Measurements from ENCODE around the gene FNDC1. TPM values are rescaled to one million over a fixed set of nuclear protein-coding genes. Genes with fewer than 3 reads are reported as not detected.

The FNDC1 gene
- total RNA-seq, 2 experiments from 2014 or later = not detected

- H3K9me3 Mint-ChIP-seq = no peaks in the 10 kb centered on the region
- peaks cover 29% of the 10 kb centered on the region for H3K27me3 Mint-ChIP-seq
Measured at GRCh38 chr6:159134701-159135364, 34.4 kb upstream of the FNDC1 start.

GRCh38 chr6:159137676-159138075 lies 31.5 kb upstream of the FNDC1 start:
- Mint-ChIP-seq H3K4me3 (no peak overlapping the region), H3K4me1 (peaks cover 11% of the 10 kb centered on the region), H3K9me3 (peaks cover 6% of the 10 kb centered on the region), H3K27me3 (peaks cover 29% of the 10 kb centered on the region), H3K27ac (no peak overlapping the region), H3K36me3 (ENCODE audit: low read depth) (no peaks in the 10 kb centered on the region)
- DNase-seq = no peak
- POLR2A ChIA-PET = no interaction called here
- CTCF ChIA-PET = interaction anchor here (1.2 to 4.8 kb wide), 3 partner anchors 9 to 128 kb away, joined by 3 to 33 read pairs (median 4); no protein-coding TSS in a partner anchor

More at GRCh38 chr6:159134701-159135364, 34.4 kb upstream of the FNDC1 start:
- Mint-ChIP-seq H3K36me3 (ENCODE audit: low read depth) (no peaks in the 10 kb centered on the region), H3K27ac (no peak overlapping the region), H3K4me1 (peaks cover 11% of the 10 kb centered on the region), H3K4me3 (no peak overlapping the region)
- DNase-seq = peak; percentile 80
- CTCF ChIA-PET = interaction anchor here (0.6 to 4.8 kb wide), 32 partner anchors 9 to 616 kb away, joined by 3 to 33 read pairs (median 4); partner anchors contain the start of genes RSPH3 and TAGAP
- POLR2A ChIA-PET = no interaction called here

- POLR2A ChIA-PET = no interaction called here
- Mint-ChIP-seq H3K36me3 (ENCODE audit: low read depth) (no peaks in the 10 kb centered on the region), H3K27me3 (peaks cover 34% of the 10 kb centered on the region)
Measured at GRCh38 chr6:159142531-159142930, 26.7 kb upstream of the FNDC1 start.

GRCh38 chr6:159148641-159149040 lies 20.6 kb upstream of the FNDC1 start:
- H3K4me3 Mint-ChIP-seq = no peak overlapping the region
- ChIA-PET CTCF (interaction anchor here (1.4 kb wide), 1 partner anchor 38 kb away, joined by 4 read pairs; no protein-coding TSS in a partner anchor), POLR2A (no interaction called here)
- peaks cover 39% of the 10 kb centered on the region for H3K27me3 Mint-ChIP-seq
- no peaks in the 10 kb centered on the region for H3K36me3 Mint-ChIP-seq (ENCODE audit: low read depth)
- H3K27ac Mint-ChIP-seq = no peak overlapping the region
- H3K9me3 Mint-ChIP-seq = no peaks in the 10 kb centered on the region
- no peak for DNase-seq
- peaks cover 2% of the 10 kb centered on the region for H3K4me1 Mint-ChIP-seq

More at GRCh38 chr6:159142531-159142930, 26.7 kb upstream of the FNDC1 start:
- H3K4me1 Mint-ChIP-seq = no peaks in the 10 kb centered on the region
- peaks cover 6% of the 10 kb centered on the region for H3K9me3 Mint-ChIP-seq
- DNase-seq = no peak
- CTCF ChIA-PET = no interaction called here
- H3K27ac Mint-ChIP-seq = no peak overlapping the region
- H3K4me3 Mint-ChIP-seq = no peak overlapping the region

GRCh38 chr6:159149641-159150040 lies 19.6 kb upstream of the FNDC1 start:
- Mint-ChIP-seq H3K27me3 (peaks cover 37% of the 10 kb centered on the region), H3K9me3 (no peaks in the 10 kb centered on the region), H3K4me1 (peaks cover 2% of the 10 kb centered on the region), H3K36me3 (ENCODE audit: low read depth) (no peaks in the 10 kb centered on the region), H3K27ac (no peak overlapping the region), H3K4me3 (no peak overlapping the region)
- ChIA-PET POLR2A (no interaction called here), CTCF (interaction anchor here (0.5 to 1.4 kb wide), 2 partner anchors 39 to 158 kb away, joined by 4 to 9 read pairs; no protein-coding TSS in a partner anchor)
- DNase-seq = no peak

GRCh38 chr6:159151266-159151855 lies 17.8 kb upstream of the FNDC1 start:
- peaks cover 4% of the 10 kb centered on the region for H3K36me3 Mint-ChIP-seq (ENCODE audit: low read depth)
- H3K4me1 Mint-ChIP-seq = peaks cover 2% of the 10 kb centered on the region
- DNase-seq = peak; percentile 35
- ChIA-PET POLR2A (no interaction called here), CTCF (interaction anchor here (0.6 to 1.5 kb wide), 3 partner anchors 11 to 552 kb away, joined by 3 to 4 read pairs (median 3); no protein-coding TSS in a partner anchor)
- H3K9me3 Mint-ChIP-seq = peaks cover 5% of the 10 kb centered on the region
- H3K27me3 Mint-ChIP-seq = peaks cover 36% of the 10 kb centered on the region
- no peak overlapping the region for H3K4me3 Mint-ChIP-seq
- H3K27ac Mint-ChIP-seq = no peak overlapping the region

- POLR2A ChIA-PET = no interaction called here
- no peak overlapping the region for H3K27ac Mint-ChIP-seq
- CTCF ChIA-PET = interaction anchor here (0.6 to 1.5 kb wide), 4 partner anchors 11 to 599 kb away, joined by 3 to 4 read pairs (median 3); no protein-coding TSS in a partner anchor
- DNase-seq = no peak
- H3K9me3 Mint-ChIP-seq = peaks cover 5% of the 10 kb centered on the region
- no peak overlapping the region for H3K4me3 Mint-ChIP-seq
- H3K36me3 Mint-ChIP-seq (ENCODE audit: low read depth) = peaks cover 6% of the 10 kb centered on the region
- H3K27me3 Mint-ChIP-seq = peaks cover 31% of the 10 kb centered on the region
- peaks cover 2% of the 10 kb centered on the region for H3K4me1 Mint-ChIP-seq
Measured at GRCh38 chr6:159152041-159152440, 17.2 kb upstream of the FNDC1 start.

GRCh38 chr6:159152782-159153181 lies 16.4 kb upstream of the FNDC1 start:
- peaks cover 29% of the 10 kb centered on the region for H3K27me3 Mint-ChIP-seq
- no peak for DNase-seq
- H3K4me3 Mint-ChIP-seq = no peak overlapping the region
- POLR2A ChIA-PET = no interaction called here
- peaks cover 2% of the 10 kb centered on the region for H3K4me1 Mint-ChIP-seq
- H3K36me3 Mint-ChIP-seq (ENCODE audit: low read depth) = peaks cover 7% of the 10 kb centered on the region
- H3K9me3 Mint-ChIP-seq = peaks cover 9% of the 10 kb centered on the region
- CTCF ChIA-PET = interaction anchor here (1.5 kb wide), 1 partner anchor 18 kb away, joined by 4 read pairs; no protein-coding TSS in a partner anchor
- no peak overlapping the region for H3K27ac Mint-ChIP-seq

- H3K36me3 Mint-ChIP-seq (ENCODE audit: low read depth) = peaks cover 7% of the 10 kb centered on the region
- H3K27ac Mint-ChIP-seq = no peak overlapping the region
- ChIA-PET POLR2A (no interaction called here), CTCF (no interaction called here)
- H3K4me3 Mint-ChIP-seq = no peak overlapping the region
- H3K9me3 Mint-ChIP-seq = peaks cover 13% of the 10 kb centered on the region
- no peak for DNase-seq
- H3K27me3 Mint-ChIP-seq = peaks cover 24% of the 10 kb centered on the region
- peaks cover 2% of the 10 kb centered on the region for H3K4me1 Mint-ChIP-seq
Measured at GRCh38 chr6:159155679-159156078, 13.5 kb upstream of the FNDC1 start.

GRCh38 chr6:159156089-159156488 lies 13.1 kb upstream of the FNDC1 start:
- ChIA-PET POLR2A (no interaction called here), CTCF (no interaction called here)
- peaks cover 7% of the 10 kb centered on the region for H3K36me3 Mint-ChIP-seq (ENCODE audit: low read depth)
- peaks cover 13% of the 10 kb centered on the region for H3K9me3 Mint-ChIP-seq
- H3K4me3 Mint-ChIP-seq = no peak overlapping the region
- H3K27me3 Mint-ChIP-seq = peaks cover 24% of the 10 kb centered on the region
- H3K27ac Mint-ChIP-seq = no peak overlapping the region
- DNase-seq = no peak
- peaks cover 2% of the 10 kb centered on the region for H3K4me1 Mint-ChIP-seq

GRCh38 chr6:159157431-159157830 lies 11.8 kb upstream of the FNDC1 start:
- Mint-ChIP-seq H3K27ac (no peak overlapping the region), H3K36me3 (ENCODE audit: low read depth) (peaks cover 7% of the 10 kb centered on the region), H3K9me3 (peaks cover 13% of the 10 kb centered on the region), H3K27me3 (peaks cover 19% of the 10 kb centered on the region), H3K4me1 (no peaks in the 10 kb centered on the region), H3K4me3 (no peak overlapping the region)
- ChIA-PET POLR2A (no interaction called here), CTCF (interaction anchor here (1.1 kb wide), 1 partner anchor 10 kb away, joined by 3 read pairs; no protein-coding TSS in a partner anchor)
- no peak for DNase-seq

GRCh38 chr6:159161839-159162238 lies 7.4 kb upstream of the FNDC1 start:
- Mint-ChIP-seq H3K27ac (no peak overlapping the region), H3K4me1 (no peaks in the 10 kb centered on the region), H3K9me3 (peaks cover 8% of the 10 kb centered on the region), H3K27me3 (peaks cover 41% of the 10 kb centered on the region), H3K4me3 (no peak overlapping the region), H3K36me3 (ENCODE audit: low read depth) (peaks cover 3% of the 10 kb centered on the region)
- ChIA-PET CTCF (interaction anchor here (1.1 kb wide), 1 partner anchor 13 kb away, joined by 3 read pairs; no protein-coding TSS in a partner anchor), POLR2A (no interaction called here)
- no peak for DNase-seq

- DNase-seq = no peak
- POLR2A ChIA-PET = no interaction called here
- peaks cover 9% of the 10 kb centered on the region for H3K4me1 Mint-ChIP-seq
- CTCF ChIA-PET = no interaction called here
- H3K36me3 Mint-ChIP-seq (ENCODE audit: low read depth) = no peaks in the 10 kb centered on the region
- H3K27me3 Mint-ChIP-seq = peaks cover 58% of the 10 kb centered on the region
- H3K27ac Mint-ChIP-seq = no peak overlapping the region
- H3K9me3 Mint-ChIP-seq = peaks cover 2% of the 10 kb centered on the region
- H3K4me3 Mint-ChIP-seq = no peak overlapping the region
Measured at GRCh38 chr6:159163901-159164370, 5.3 kb upstream of the FNDC1 start.

Measured in activated CD4-positive, alpha-beta T cell treated with anti-CD3 and anti-CD28 coated beads, Interleukin-2, amount 10 ng/mL, durations not matched to agents 7 days and 5 days (primary cell).